Loucy (cell line): ENCODE data around the gene INCENP.

Experiments
- H2AFZ ChIP-seq: fragments of 200-600 bp; sonication (generic); 2 replicates; pipeline ENCODE4 v1.6.0; 2016; ENCODE audit warnings: antibody characterized with exemption, mild to moderate bottlenecking, low read length, moderate library complexity
- H3F3A ChIP-seq: fragments of 200-600 bp; 2 replicates; pipeline ENCODE4 v1.6.0; 2016; ENCODE audit warnings: antibody characterized with exemption, low read depth, mild to moderate bottlenecking
- H3K27me3 ChIP-seq: fragments of 200-600 bp; sonication (generic); 2 replicates; pipeline ENCODE4 v1.6.1; 2014; ENCODE audit warnings: low read length, mild to moderate bottlenecking; ENCODE audit not compliant: insufficient read depth, poor library complexity, severe bottlenecking
- H3K36me3 ChIP-seq: fragments of 200-600 bp; sonication (generic); 2 replicates; pipeline ENCODE4 v1.6.1; 2016; ENCODE audit warnings: low read length; ENCODE audit not compliant: insufficient read depth
- H3K4me1 ChIP-seq: fragments of 200-600 bp; sonication (generic); 2 replicates; pipeline ENCODE4 v1.5.1; 2014; ENCODE audit warnings: low read length, mild to moderate bottlenecking; ENCODE audit not compliant: insufficient read depth, poor library complexity, severe bottlenecking
- H3K4me2 ChIP-seq: fragments of 200-600 bp; sonication (generic); 2 replicates; pipeline ENCODE4 v1.6.0; 2014; ENCODE audit warnings: antibody characterized with exemption, low read length, low read depth, mild to moderate bottlenecking; ENCODE audit not compliant: poor library complexity, severe bottlenecking
- H3K4me3 ChIP-seq: fragments of 200-600 bp; sonication (generic); 2 replicates; pipeline ENCODE4 v1.5.1; 2014; ENCODE audit warnings: low read length, mild to moderate bottlenecking, mixed read lengths; ENCODE audit not compliant: poor library complexity, severe bottlenecking
- H3K79me2 ChIP-seq: fragments of 200-600 bp; sonication (generic); 2 replicates; pipeline ENCODE4 v1.6.1; 2014; ENCODE audit warnings: low read length; ENCODE audit not compliant: insufficient read depth
- H3K9ac ChIP-seq: fragments of 200-600 bp; sonication (generic); 2 replicates; pipeline ENCODE4 v1.6.0; 2014; ENCODE audit warnings: mild to moderate bottlenecking, low read depth, low read length, moderate library complexity; ENCODE audit not compliant: poor library complexity, severe bottlenecking
- H3K9me2 ChIP-seq: fragments of 200-600 bp; sonication (generic); replicated peaks from 2 replicates; pipeline ENCODE4 v1.6.1; 2016; ENCODE audit warnings: low read depth, low read length, mixed read lengths
- H3K9me3 ChIP-seq: fragments of 200-600 bp; sonication (generic); 2 replicates; pipeline ENCODE4 v1.6.1; 2014; ENCODE audit warnings: mild to moderate bottlenecking, antibody characterized with exemption, low read length, low read depth; ENCODE audit not compliant: insufficient read depth
- H4K20me1 ChIP-seq: fragments of 200-600 bp; sonication (generic); 2 replicates; pipeline ENCODE4 v1.6.0; 2014; ENCODE audit warnings: antibody characterized with exemption, low read length, mild to moderate bottlenecking; ENCODE audit not compliant: insufficient read depth, poor library complexity, severe bottlenecking
- CTCF ChIP-seq: fragments of 200-600 bp; sonication (generic); conservative IDR thresholded peaks from 2 replicates; pipeline ENCODE4 v1.5.1; 2014; ENCODE audit warnings: mild to moderate bottlenecking, antibody characterized with exemption, low read length
- EZH2phosphoT487 ChIP-seq: fragments of 200-600 bp; IDR thresholded peaks from 2 replicates; pipeline ENCODE4 v1.6.1; 2018; ENCODE audit warnings: antibody characterized with exemption, mild to moderate bottlenecking, moderate library complexity, borderline replicate concordance

The INCENP gene

DNA sequence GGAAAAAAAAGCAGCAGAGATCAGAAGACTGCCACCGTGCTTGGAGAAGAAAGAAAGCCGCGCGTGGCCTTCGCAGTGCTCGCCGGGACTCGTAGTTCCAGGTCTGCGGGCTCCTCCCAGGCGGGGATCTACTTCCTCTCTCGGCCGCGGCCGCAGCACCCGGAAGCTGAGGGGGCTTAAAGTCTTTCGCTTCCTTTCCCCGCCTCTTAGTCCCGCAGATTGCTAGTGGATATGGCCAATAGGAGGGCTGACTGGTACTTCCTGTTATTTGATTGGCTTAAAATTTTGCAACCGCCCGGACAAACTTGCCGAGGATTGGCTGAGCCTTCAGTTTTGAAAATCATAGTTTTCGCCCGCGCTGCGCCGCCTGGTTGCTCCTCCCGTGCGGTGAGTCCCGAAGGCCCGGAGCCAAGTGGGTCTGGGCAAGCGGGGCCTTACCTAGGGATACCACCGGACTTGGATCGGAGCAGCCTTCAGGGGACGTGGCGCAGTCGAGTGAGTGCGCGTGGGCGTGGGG, at the start of gene INCENP:
Gene INCENP, plus strand, starts transcription at position 343 of the 517 bp plus-strand sequence. CDS start 4,151 bp downstream, outside the sequence.
- Histone ChIP-seq H3K9me2 (no peaks in the 10 kb centered on the region), H3K4me3 (peak within 1 kb of the TSS; percentile 96), H3K9ac (peak within 1 kb of the TSS; percentile 99), H3K4me2 (peak within 1 kb of the TSS; percentile 95), H3K79me2 (peaks cover 50% of the 10 kb centered on the region), H3K27me3 (peaks cover 4% of the 10 kb centered on the region), H3K36me3 (peaks cover 9% of the 10 kb centered on the region; the same call in 1 of the 2 replicates), H4K20me1 (peaks cover 42% of the 10 kb centered on the region), H3F3A (no peaks in the 10 kb centered on the region), H3K4me1 (peaks cover 43% of the 10 kb centered on the region), H2AFZ (peak within 1 kb of the TSS; percentile 83), H3K9me3 (no peaks in the 10 kb centered on the region)
- TF ChIP-seq CTCF (no peak), EZH2phosphoT487 (no peak)

DNA sequence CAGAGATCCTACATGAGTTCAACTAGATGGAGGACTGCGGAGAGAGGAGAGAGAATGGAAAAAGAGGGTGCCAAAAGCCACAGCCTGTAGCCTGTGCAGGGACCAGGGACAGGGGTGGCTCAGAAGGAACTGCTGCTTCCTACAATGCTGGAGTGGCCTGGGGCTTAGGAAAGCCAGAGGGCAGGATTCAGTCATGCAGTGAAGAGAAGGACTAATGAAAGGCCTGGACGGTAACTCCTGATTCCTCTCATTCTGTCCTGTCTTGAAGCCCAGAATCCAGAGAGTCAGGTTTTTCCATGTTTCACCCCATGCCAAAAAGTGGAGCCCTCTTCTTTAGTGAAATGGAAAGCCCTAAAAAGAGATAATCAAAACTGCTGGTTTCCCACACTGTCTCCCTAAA, 48.4 kb upstream of the INCENP start:
- no peak overlapping the region for H2AFZ ChIP-seq
- H3K79me2 ChIP-seq = no peaks in the 10 kb centered on the region
- no peak for TF ChIP-seq CTCF
- no peak for TF ChIP-seq EZH2phosphoT487
- H3K9ac ChIP-seq = no peak overlapping the region
- no peaks in the 10 kb centered on the region for H3K27me3 ChIP-seq
- no peaks in the 10 kb centered on the region for H3K36me3 ChIP-seq
- H3K4me2 ChIP-seq = no peak overlapping the region
- no peaks in the 10 kb centered on the region for H3K9me2 ChIP-seq
- no peaks in the 10 kb centered on the region for H3K9me3 ChIP-seq
- H4K20me1 ChIP-seq = no peaks in the 10 kb centered on the region
- no peaks in the 10 kb centered on the region for H3K4me1 ChIP-seq
- no peaks in the 10 kb centered on the region for H3F3A ChIP-seq
- H3K4me3 ChIP-seq = no peak overlapping the region

GRCh38 chr11:62077132-62077531, 46.7 kb upstream of the INCENP start:
- Histone ChIP-seq H4K20me1 (no peaks in the 10 kb centered on the region), H3K79me2 (no peaks in the 10 kb centered on the region), H3K9me3 (no peaks in the 10 kb centered on the region), H3F3A (no peaks in the 10 kb centered on the region), H3K4me3 (no peak overlapping the region), H3K27me3 (no peaks in the 10 kb centered on the region), H2AFZ (no peak overlapping the region), H3K4me2 (no peak overlapping the region), H3K9ac (no peak overlapping the region), H3K36me3 (no peaks in the 10 kb centered on the region), H3K4me1 (peaks cover 5% of the 10 kb centered on the region), H3K9me2 (no peaks in the 10 kb centered on the region)
- TF ChIP-seq EZH2phosphoT487 (no peak), CTCF (no peak)
